ENCODE results near the gene RAB11FIP4.

GRCh38 chr17:31378638-31379037 is 12.8 kb upstream of the RAB11FIP4 start:
- TF ChIP-seq, protein P1, sequence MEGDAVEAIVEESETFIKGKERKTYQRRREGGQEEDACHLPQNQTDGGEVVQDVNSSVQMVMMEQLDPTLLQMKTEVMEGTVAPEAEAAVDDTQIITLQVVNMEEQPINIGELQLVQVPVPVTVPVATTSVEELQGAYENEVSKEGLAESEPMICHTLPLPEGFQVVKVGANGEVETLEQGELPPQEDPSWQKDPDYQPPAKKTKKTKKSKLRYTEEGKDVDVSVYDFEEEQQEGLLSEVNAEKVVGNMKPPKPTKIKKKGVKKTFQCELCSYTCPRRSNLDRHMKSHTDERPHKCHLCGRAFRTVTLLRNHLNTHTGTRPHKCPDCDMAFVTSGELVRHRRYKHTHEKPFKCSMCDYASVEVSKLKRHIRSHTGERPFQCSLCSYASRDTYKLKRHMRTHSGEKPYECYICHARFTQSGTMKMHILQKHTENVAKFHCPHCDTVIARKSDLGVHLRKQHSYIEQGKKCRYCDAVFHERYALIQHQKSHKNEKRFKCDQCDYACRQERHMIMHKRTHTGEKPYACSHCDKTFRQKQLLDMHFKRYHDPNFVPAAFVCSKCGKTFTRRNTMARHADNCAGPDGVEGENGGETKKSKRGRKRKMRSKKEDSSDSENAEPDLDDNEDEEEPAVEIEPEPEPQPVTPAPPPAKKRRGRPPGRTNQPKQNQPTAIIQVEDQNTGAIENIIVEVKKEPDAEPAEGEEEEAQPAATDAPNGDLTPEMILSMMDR (conservative IDR thresholded peaks at IDR 0.05 in 1 of 2, IDR thresholded peaks at IDR 0.05 in 1 of 2; ENCODE audit: low read depth in 1 of 2, low read length in 2 of 2) = no peak
- no peak for TF ChIP-seq EZH2 (IDR thresholded peaks at IDR 0.05; ENCODE audit: low read length, missing control alignments)
